Epidermal melanocyte (primary cell): Measurements from ENCODE around the gene KCND3.
"Not testable (repeated sequence)": the region's sequence is repeated elsewhere in the genome, so short reads cannot be mapped to it uniquely, and the experiment has no call there.

Experiments used
- DNase-seq: peaks from one replicate; pipeline ENCODE4 v3.0.0; 2011; ENCODE audit warnings: low spot score; ENCODE audit not compliant: insufficient read length

KCND3 gene

GRCh38 chr1:111814305-111814628 lies 175.2 kb downstream of the KCND3 start:
- DNase-seq, result no peak

- DNase-seq, result no peak
Observed at GRCh38 chr1:111813440-111814304, 175.8 kb downstream of the KCND3 start.

DNA sequence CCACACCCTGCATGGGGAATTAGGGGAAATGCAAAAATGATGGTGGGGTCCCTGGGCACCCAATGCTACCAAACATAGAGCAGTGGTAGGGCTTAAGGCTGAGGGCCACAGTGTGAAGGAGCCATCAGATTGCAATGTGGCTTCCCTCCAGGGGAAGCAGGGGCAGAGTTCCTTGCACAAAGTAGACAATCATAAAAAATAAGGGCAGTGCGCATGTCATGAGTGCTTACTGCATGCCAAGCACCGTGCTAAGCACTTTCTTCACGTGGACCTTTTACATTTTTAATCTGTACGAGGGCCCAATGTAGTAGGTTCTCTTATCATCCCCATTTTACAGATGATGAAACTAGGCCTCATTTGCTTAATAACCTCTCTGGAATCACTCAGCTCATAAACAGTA lies 177.2 kb downstream of the KCND3 start:
- DNase-seq, result no peak

GRCh38 chr1:111811891-111812290 lies 177.6 kb downstream of the KCND3 start:
- no peak for DNase-seq

- DNase-seq, result no peak
Observed at GRCh38 chr1:111805251-111805650, 184.2 kb downstream of the KCND3 start.

DNA sequence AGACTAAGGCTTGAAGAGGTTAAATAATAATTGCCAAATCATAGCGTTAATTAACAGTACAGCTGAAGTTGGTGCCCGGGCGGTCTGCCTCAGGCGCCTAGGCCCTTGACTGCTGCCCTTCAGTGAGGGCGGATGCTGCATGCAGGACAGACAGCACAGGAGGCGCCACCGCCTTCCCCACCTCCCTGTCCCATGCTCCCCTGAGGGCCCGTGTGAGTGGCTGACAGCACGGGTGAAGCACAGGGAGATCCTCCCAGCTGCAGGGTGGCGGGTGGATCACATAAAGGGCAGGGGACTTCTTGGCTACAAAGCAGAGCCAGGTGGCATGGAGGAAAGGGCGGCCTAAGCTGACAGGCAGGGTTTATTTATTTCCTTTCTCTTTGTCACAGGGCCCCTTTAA lies 184.7 kb downstream of the KCND3 start:
- no peak for DNase-seq

DNA sequence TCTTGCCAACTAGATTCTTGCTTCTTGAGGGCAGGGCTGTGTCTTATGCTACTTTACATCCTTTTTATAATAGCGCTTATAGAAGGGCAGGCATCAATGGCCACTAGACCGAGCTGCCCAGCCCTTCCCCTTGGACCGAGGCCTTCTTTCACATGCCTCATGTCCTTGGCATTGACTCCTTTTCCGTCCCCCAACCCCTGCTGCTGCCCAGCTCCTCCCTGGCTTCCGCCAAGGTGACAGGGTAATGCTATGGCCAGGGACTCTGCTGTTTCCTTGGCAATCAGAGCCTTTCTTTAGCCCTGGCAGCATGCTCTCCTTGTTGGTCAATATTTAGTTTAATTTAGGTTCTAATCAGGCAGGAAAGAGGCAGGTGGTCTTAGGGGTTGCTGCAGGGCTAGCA lies 185.5 kb downstream of the KCND3 start:
- no peak for DNase-seq

DNA sequence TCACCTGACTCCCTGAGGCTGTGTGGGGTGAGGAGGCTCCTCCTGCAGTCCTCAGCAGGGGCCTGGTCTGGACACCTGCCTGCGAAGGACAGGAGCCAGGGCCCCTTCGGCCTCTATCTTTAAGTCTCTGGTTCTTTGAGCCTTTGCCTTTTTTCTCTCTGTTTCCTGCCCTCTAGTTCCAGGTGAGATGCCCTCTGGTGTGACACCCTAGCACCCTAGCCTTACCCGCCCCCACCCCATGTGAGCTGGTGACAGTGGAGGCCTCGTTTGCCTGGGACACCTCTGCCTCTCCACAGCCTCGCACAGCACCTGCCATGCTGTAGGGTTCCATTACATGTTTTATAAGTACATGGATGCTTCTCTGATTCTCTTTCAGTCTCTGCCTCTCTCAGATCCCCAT lies 186.5 kb downstream of the KCND3 start:
- DNase-seq, result no peak

DNA sequence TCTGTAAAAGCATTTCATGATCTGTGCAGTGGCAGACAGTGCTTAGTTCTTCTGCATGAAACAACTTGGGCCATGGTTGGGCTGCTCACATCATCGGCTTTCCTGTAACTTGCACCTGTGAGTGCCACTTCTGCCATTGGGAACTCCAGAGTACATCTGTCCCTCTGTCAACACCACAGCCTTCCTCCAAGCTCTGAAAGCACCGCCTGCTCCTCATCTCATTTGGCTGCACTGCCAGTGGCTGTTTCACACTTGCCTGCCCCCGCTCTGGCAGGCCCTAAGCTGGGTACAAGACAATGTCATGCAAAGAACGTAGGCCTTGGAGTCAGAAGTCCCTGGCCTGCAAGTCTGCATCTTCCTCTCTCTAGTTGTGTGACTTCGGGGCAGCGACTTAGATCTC lies 187.4 kb downstream of the KCND3 start:
- no peak for DNase-seq

- DNase-seq, result no peak
Observed at GRCh38 chr1:111801071-111801850, 188.2 kb downstream of the KCND3 start.

GRCh38 chr1:111799722-111800121 lies 189.7 kb downstream of the KCND3 start:
- not testable (repeated sequence) for DNase-seq

DNA sequence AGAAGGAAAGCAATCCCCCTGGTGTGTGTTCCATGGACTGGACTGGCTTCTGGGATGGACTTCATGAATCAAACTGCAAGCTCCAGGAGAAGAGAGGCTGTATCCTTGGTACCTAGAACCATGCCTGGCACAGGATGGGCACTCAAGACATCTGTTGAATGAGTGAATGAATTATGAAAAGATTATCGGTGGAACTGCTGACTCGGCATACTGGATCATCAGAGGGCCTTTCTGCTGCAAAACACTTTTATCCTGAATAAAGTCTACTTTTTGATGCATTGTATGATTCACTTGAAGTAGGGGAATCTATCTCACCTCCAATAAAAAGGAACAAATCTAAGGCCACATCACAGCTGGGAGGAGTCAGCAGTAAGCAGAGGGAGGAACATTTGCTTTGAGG lies 190.9 kb downstream of the KCND3 start:
- no peak for DNase-seq

GRCh38 chr1:111795401-111795800 lies 194.1 kb downstream of the KCND3 start:
- no peak for DNase-seq

GRCh38 chr1:111793923-111794322 lies 195.5 kb downstream of the KCND3 start:
- no peak for DNase-seq

DNA sequence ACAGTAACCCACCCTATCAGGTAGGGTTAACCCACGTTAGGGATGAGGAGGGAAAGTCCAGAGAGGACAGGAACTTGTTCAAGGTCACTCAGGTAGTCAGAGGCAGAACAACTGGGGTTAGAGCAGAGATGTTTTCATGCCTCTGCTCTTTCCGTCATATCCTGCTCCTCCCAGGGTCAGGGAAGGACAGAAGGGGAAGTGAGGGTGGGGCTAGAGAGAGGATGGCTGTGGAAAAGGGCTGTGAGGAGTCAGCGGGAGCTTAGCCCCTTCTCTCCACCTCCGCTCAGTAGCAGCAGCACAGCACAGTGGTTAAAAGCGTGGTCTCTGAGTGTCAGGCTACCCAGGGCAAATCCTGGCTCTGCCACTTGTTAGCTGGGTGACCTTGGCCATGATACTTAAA lies 197.2 kb downstream of the KCND3 start:
- no peak for DNase-seq

- no peak for DNase-seq
Observed at GRCh38 chr1:111791776-111792175, 197.7 kb downstream of the KCND3 start.

- DNase-seq, result peak; percentile 49
Observed at GRCh38 chr1:111789666-111790316, 199.7 kb downstream of the KCND3 start.

DNA sequence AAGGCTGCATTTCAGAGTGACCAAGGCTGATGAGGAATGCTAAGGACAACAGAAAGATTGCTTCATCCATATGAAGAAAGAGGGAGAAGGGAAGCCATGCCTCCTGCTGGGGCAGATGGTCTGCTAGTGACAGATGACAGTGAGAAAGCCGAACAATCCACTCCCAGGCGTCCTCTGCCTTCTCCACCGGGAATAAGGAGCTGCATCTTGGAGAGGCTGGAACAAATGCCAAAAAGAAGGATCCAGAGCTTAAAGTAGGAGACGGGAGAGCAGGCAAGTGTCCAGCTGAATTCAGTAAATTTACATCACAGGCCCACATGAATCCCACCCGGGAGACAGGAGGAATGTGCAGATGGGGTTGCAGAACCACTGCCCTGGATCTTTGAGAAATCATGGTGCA lies 200.3 kb downstream of the KCND3 start:
- no peak for DNase-seq

DNA sequence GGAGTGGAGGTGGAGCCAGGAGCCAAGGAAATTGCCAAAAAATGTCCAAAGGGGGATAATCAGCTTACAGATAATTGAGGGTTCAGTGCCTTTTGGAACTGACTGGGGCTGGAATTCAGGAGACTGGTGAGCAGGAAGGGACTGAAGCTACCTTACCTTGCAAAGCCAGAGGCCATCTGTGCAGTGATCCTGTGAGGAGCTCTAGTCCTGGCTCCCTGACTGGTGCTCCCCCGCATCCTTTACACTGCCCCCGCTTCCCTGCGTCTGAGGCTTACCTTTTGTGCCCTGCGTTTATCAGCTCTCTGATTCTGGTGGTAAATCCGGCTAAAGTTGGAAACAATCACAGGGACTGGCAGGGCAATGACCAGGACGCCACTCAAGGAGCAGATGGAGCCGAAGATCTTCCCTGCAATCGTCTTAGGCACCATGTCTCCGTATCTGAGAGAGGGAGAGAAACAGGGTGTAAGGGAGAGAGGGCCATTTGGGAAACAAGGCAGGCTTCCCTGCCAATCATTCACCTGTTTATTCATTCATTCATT lies 202.7 kb downstream of the KCND3 start:
- no peak for DNase-seq

- DNase-seq, result no peak
Observed at GRCh38 chr1:111784273-111784901, 205.1 kb downstream of the KCND3 start.

GRCh38 chr1:111779546-111779945 lies 209.9 kb downstream of the KCND3 start:
- no peak for DNase-seq
